ENCODE results near the gene TRIM33. TPM values are rescaled to one million over a fixed set of nuclear protein-coding genes. Genes with fewer than 3 reads are reported as not detected.
A peak's percentile ranks its signal among the peaks of the same experiment; 100 is the strongest.

Gene TRIM33
- total RNA-seq, 1 donor from 2014 or later = 36.2 TPM

GRCh38 chr1:114472408-114472807, 38.6 kb downstream of the TRIM33 start:
- Mint-ChIP-seq H3K4me1 (ENCODE audit: unreplicated experiment) (peaks cover 11% of the 10 kb centered on the region), H3K27ac (ENCODE audit: unreplicated experiment) (no peak overlapping the region), H3K9me3 (ENCODE audit: unreplicated experiment) (peaks cover 4% of the 10 kb centered on the region), H3K4me3 (ENCODE audit: unreplicated experiment) (no peak overlapping the region), H3K36me3 (ENCODE audit: low read depth, unreplicated experiment) (peaks cover 4% of the 10 kb centered on the region), H3K27me3 (ENCODE audit: unreplicated experiment) (peaks cover 1% of the 10 kb centered on the region)
- no peak for TF ChIP-seq CTCF (IDR thresholded peaks at IDR 0.05; ENCODE audit: unreplicated experiment)
- DNase-seq (ENCODE audit: low spot score) = no peak

GRCh38 chr1:114470681-114471080, 40.3 kb downstream of the TRIM33 start:
- H3K9me3 Mint-ChIP-seq (ENCODE audit: unreplicated experiment) = peaks cover 4% of the 10 kb centered on the region
- peaks cover 1% of the 10 kb centered on the region for H3K27me3 Mint-ChIP-seq (ENCODE audit: unreplicated experiment)
- peaks cover 17% of the 10 kb centered on the region for H3K4me1 Mint-ChIP-seq (ENCODE audit: unreplicated experiment)
- no peak overlapping the region for H3K4me3 Mint-ChIP-seq (ENCODE audit: unreplicated experiment)
- TF ChIP-seq CTCF (IDR thresholded peaks at IDR 0.05; ENCODE audit: unreplicated experiment) = no peak
- peak overlapping the region; percentile 58 for H3K27ac Mint-ChIP-seq (ENCODE audit: unreplicated experiment)
- peaks cover 4% of the 10 kb centered on the region for H3K36me3 Mint-ChIP-seq (ENCODE audit: low read depth, unreplicated experiment)
- DNase-seq (ENCODE audit: low spot score) = no peak

GRCh38 chr1:114468710-114469468, 42.1 kb downstream of the TRIM33 start:
- H3K4me1 Mint-ChIP-seq (ENCODE audit: unreplicated experiment) = peaks cover 21% of the 10 kb centered on the region
- TF ChIP-seq CTCF (IDR thresholded peaks at IDR 0.05; ENCODE audit: unreplicated experiment) = no peak
- H3K4me3 Mint-ChIP-seq (ENCODE audit: unreplicated experiment) = no peak overlapping the region
- H3K27ac Mint-ChIP-seq (ENCODE audit: unreplicated experiment) = no peak overlapping the region
- no peak for DNase-seq (ENCODE audit: low spot score)
- H3K36me3 Mint-ChIP-seq (ENCODE audit: low read depth, unreplicated experiment) = peaks cover 4% of the 10 kb centered on the region
- peaks cover 3% of the 10 kb centered on the region for H3K27me3 Mint-ChIP-seq (ENCODE audit: unreplicated experiment)
- no peaks in the 10 kb centered on the region for H3K9me3 Mint-ChIP-seq (ENCODE audit: unreplicated experiment)

GRCh38 chr1:114468047-114468446, 43.0 kb downstream of the TRIM33 start:
- Mint-ChIP-seq H3K4me3 (ENCODE audit: unreplicated experiment) (no peak overlapping the region), H3K27ac (ENCODE audit: unreplicated experiment) (no peak overlapping the region), H3K36me3 (ENCODE audit: low read depth, unreplicated experiment) (no peaks in the 10 kb centered on the region), H3K27me3 (ENCODE audit: unreplicated experiment) (peaks cover 3% of the 10 kb centered on the region), H3K9me3 (ENCODE audit: unreplicated experiment) (no peaks in the 10 kb centered on the region), H3K4me1 (ENCODE audit: unreplicated experiment) (peaks cover 21% of the 10 kb centered on the region)
- no peak for DNase-seq (ENCODE audit: low spot score)
- TF ChIP-seq CTCF (IDR thresholded peaks at IDR 0.05; ENCODE audit: unreplicated experiment) = no peak

GRCh38 chr1:114467491-114467890, 43.5 kb downstream of the TRIM33 start:
- Mint-ChIP-seq H3K9me3 (ENCODE audit: unreplicated experiment) (no peaks in the 10 kb centered on the region), H3K4me3 (ENCODE audit: unreplicated experiment) (no peak overlapping the region), H3K27me3 (ENCODE audit: unreplicated experiment) (peaks cover 1% of the 10 kb centered on the region), H3K4me1 (ENCODE audit: unreplicated experiment) (peaks cover 21% of the 10 kb centered on the region), H3K36me3 (ENCODE audit: low read depth, unreplicated experiment) (no peaks in the 10 kb centered on the region), H3K27ac (ENCODE audit: unreplicated experiment) (no peak overlapping the region)
- no peak for TF ChIP-seq CTCF (IDR thresholded peaks at IDR 0.05; ENCODE audit: unreplicated experiment)
- no peak for DNase-seq (ENCODE audit: low spot score)
